ENCODE data around the gene POMGNT2. TPM values are rescaled to one million over a fixed set of nuclear protein-coding genes. Genes with fewer than 3 reads are reported as not detected.
"Not testable (repeated sequence)": the region's sequence is repeated elsewhere in the genome, so short reads cannot be mapped to it uniquely, and the experiment has no call there.

Gene POMGNT2
- total and polyA plus RNA-seq, 2 donors (not counting 1 experiment from before 2014, with no cell fraction given): 2.8 to 3.1 TPM

GRCh38 chr3:43070670-43071069, 35.2 kb downstream of the POMGNT2 start:
- H3K4me2 ChIP-seq (replicated peaks; ENCODE audit: low read depth, low read length, poor library complexity, severe bottlenecking); POLR2A ChIA-PET; H3K27ac Mint-ChIP-seq; H3K4me1 Mint-ChIP-seq; H3K27me3 Mint-ChIP-seq; H3K27ac ChIP-seq (ENCODE audit: low read length in 2 of 2); H3K4me3 ChIP-seq (ENCODE audit: control extremely low read depth in 1 of 5, extremely low read depth in 1 of 5, insufficient read depth in 1 of 5, low read depth in 2 of 5, low read length in 4 of 5); H3K27me3 ChIP-seq (replicated peaks in 1 of 4; ENCODE audit: control extremely low read depth in 1 of 4, control insufficient read depth in 3 of 4, insufficient read depth in 4 of 4, low read length in 3 of 4); H3K79me2 ChIP-seq (ENCODE audit: control insufficient read depth, insufficient read depth, low read length); H3K9me3 ChIP-seq (ENCODE audit: control extremely low read depth in 1 of 3, control insufficient read depth in 2 of 3, insufficient read depth in 1 of 3, low read length in 2 of 3); ATAC-seq (ENCODE audit: low read depth); H3K36me3 ChIP-seq (replicated peaks in 1 of 2; ENCODE audit: control extremely low read depth in 1 of 2, control insufficient read depth in 1 of 2, extremely low read depth in 1 of 2, insufficient read depth in 2 of 2, low read length in 1 of 2); H3K9ac ChIP-seq (ENCODE audit: low read length); intact Hi-C loops (cut with micrococcal nuclease); H2AFZ ChIP-seq (ENCODE audit: insufficient read depth, low read depth, low read length, poor library complexity, severe bottlenecking); H3K4me1 ChIP-seq (ENCODE audit: control insufficient read depth in 2 of 2, insufficient read depth in 2 of 2, low read length in 2 of 2); DNase-seq; H3K4me3 Mint-ChIP-seq; CTCF ChIA-PET; H3K9me3 Mint-ChIP-seq (ENCODE audit: insufficient read depth); H4K20me1 ChIP-seq (ENCODE audit: control insufficient read depth, insufficient read depth, low read length, poor library complexity, severe bottlenecking): not testable (repeated sequence)
- WGBS (ENCODE audit: insufficient coverage): no CpG with 5 or more reads among the region's 5 CpGs

- ChIA-PET CTCF (no interaction called here), POLR2A (no interaction called here)
- intact Hi-C loops (cut with micrococcal nuclease): no loop called here
- Histone ChIP-seq H3K4me1 (ENCODE audit: control insufficient read depth in 2 of 2, insufficient read depth in 2 of 2, low read length in 2 of 2) (no peaks in the 10 kb centered on the region), H3K9ac (ENCODE audit: low read length) (no peak overlapping the region), H3K9me3 (ENCODE audit: control extremely low read depth in 1 of 3, control insufficient read depth in 2 of 3, insufficient read depth in 1 of 3, low read length in 2 of 3) (no peaks in the 10 kb centered on the region), H3K79me2 (ENCODE audit: control insufficient read depth, insufficient read depth, low read length) (no peaks in the 10 kb centered on the region), H3K27me3 (replicated peaks in 1 of 4; ENCODE audit: control extremely low read depth in 1 of 4, control insufficient read depth in 3 of 4, insufficient read depth in 4 of 4, low read length in 3 of 4) (no peaks in the 10 kb centered on the region), H2AFZ (ENCODE audit: insufficient read depth, low read depth, low read length, poor library complexity, severe bottlenecking) (no peak overlapping the region), H4K20me1 (ENCODE audit: control insufficient read depth, insufficient read depth, low read length, poor library complexity, severe bottlenecking) (no peaks in the 10 kb centered on the region), H3K27ac (ENCODE audit: low read length in 2 of 2) (no peak overlapping the region), H3K4me2 (replicated peaks; ENCODE audit: low read depth, low read length, poor library complexity, severe bottlenecking) (no peak overlapping the region), H3K36me3 (replicated peaks in 1 of 2; ENCODE audit: control extremely low read depth in 1 of 2, control insufficient read depth in 1 of 2, extremely low read depth in 1 of 2, insufficient read depth in 2 of 2, low read length in 1 of 2) (no peaks in the 10 kb centered on the region), H3K4me3 (ENCODE audit: control extremely low read depth in 1 of 5, extremely low read depth in 1 of 5, insufficient read depth in 1 of 5, low read depth in 2 of 5, low read length in 4 of 5) (no peak overlapping the region)
- 71% methylated on average over 5 of the region's 5 CpGs for WGBS (ENCODE audit: insufficient coverage)
- Mint-ChIP-seq H3K9me3 (ENCODE audit: insufficient read depth) (no peaks in the 10 kb centered on the region), H3K4me3 (no peak overlapping the region), H3K27ac (no peak overlapping the region), H3K27me3 (peaks cover 6% of the 10 kb centered on the region), H3K4me1 (no peaks in the 10 kb centered on the region)
- ATAC-seq (ENCODE audit: low read depth) (no peak), DNase-seq (no peak)
- TF ChIP-seq EZH2 (IDR thresholded peaks at IDR 0.05; ENCODE audit: borderline replicate concordance, insufficient read depth, low read depth, low read length, poor library complexity, severe bottlenecking) (no peak), CTCF (IDR thresholded peaks at IDR 0.05) (no peak)
Observed at GRCh38 chr3:43063114-43063513, 42.8 kb downstream of the POMGNT2 start.
